HCT116 (cell line): ENCODE measurements around the gene EID2B. TPM values are rescaled to one million over a fixed set of nuclear protein-coding genes. Genes with fewer than 3 reads are reported as not detected.

ENCODE experiments used
- ATAC-seq: fragments of 200-7000 bp; cut with Tn5 transposase; 2 replicates; pipeline ENCODE4 v1.9.1; 2020; ENCODE audit warnings: mild to moderate bottlenecking, moderate library complexity
- BruUV-seq: library from RNA; stranded (reverse); fragments of 400-500 nt; replicated peaks from 2 replicates; lab custom pipeline; 2021; lab: Mats Ljungman, UMichigan
- CTCF ChIA-PET: fragments of 300-600 bp; sonication (Branson Sonifier 250); formaldehyde crosslinking; loops from one replicate; lab custom pipeline; 2021; ENCODE audit warnings: antibody characterized with exemption; lab: Charles Lee
- POLR2A ChIA-PET: fragments of 300-600, 350-600 bp; sonication (Branson Sonifier 250); formaldehyde crosslinking; loops from one replicate; lab custom pipeline; 2021; ENCODE audit warnings: antibody characterized with exemption; lab: Charles Lee
- RAD21 ChIA-PET, 2 experiments: fragments of 300-600 bp; sonication (Branson Sonifier 250); formaldehyde crosslinking; loops; one replicate each; lab custom pipeline; 2023; ENCODE audit warnings: low total read pairs in 2 of 2; ENCODE audit not compliant: uncharacterized antibody in 2 of 2, unreplicated experiment in 2 of 2, low non-redundant PET in 1 of 2; lab: Charles Lee
- DNase-seq: peaks from one replicate; pipeline ENCODE4 v3.0.0-alpha.2; 2010; ENCODE audit warnings: low read depth, low spot score
- H2AFZ ChIP-seq: fragments of 200-600 bp; shearing (Covaris generic), sonication (generic); 2 replicates; pipeline ENCODE4 v1.6.1; 2017; ENCODE audit warnings: low read depth, mixed run types, mixed read lengths, antibody characterized with exemption, low read length; ENCODE audit not compliant: poor library complexity, severe bottlenecking
- H3K27ac ChIP-seq: 2 replicates; pipeline ENCODE4 v1.5.1; 2012; ENCODE audit warnings: low read depth, low read length
- H3K27me3 ChIP-seq: fragments of 200-600 bp; sonication (generic); 2 replicates; pipeline ENCODE4 v1.6.1; 2016; ENCODE audit warnings: mixed run types, low read length, mixed read lengths; ENCODE audit not compliant: insufficient read depth
- H3K36me3 ChIP-seq, 2 experiments: fragments of 200-500 bp in 1 of 2; fragments of 200-600 bp in 1 of 2; sonication (Bioruptor generic) in 1 of 2; sonication (generic) in 1 of 2; 2 replicates each; pipeline versions ENCODE4 v1.5.1 to v1.6.1; 2014 to 2016; ENCODE audit warnings: low read length in 2 of 2, inconsistent platforms in 1 of 2, mixed read lengths in 1 of 2, mixed run types in 1 of 2; ENCODE audit not compliant: insufficient read depth in 2 of 2, control insufficient read depth in 1 of 2
- H3K4me1 ChIP-seq, 2 experiments: fragments of 200-600 bp in 1 of 2; sonication (generic) in 1 of 2; 2 replicates each; pipeline versions ENCODE4 v1.5.1 to v1.6.1; 2012 to 2017; ENCODE audit warnings: low read length in 2 of 2, inconsistent platforms in 1 of 2, mild to moderate bottlenecking in 1 of 2, mixed read lengths in 1 of 2, mixed run types in 1 of 2, moderate library complexity in 1 of 2; ENCODE audit not compliant: insufficient read depth in 2 of 2, control insufficient read depth in 1 of 2
- H3K4me2 ChIP-seq: fragments of 200-600 bp; sonication (generic); 2 replicates; pipeline ENCODE4 v1.6.1; 2017; ENCODE audit warnings: mixed run types, low read length, mixed read lengths
- H3K4me3 ChIP-seq, 2 experiments: fragments of 200-600 bp in 1 of 2; sonication (generic) in 1 of 2; replicated peaks in 1 of 2; 2 replicates each; pipeline ENCODE4 v1.5.1; 2011 to 2016; ENCODE audit warnings: low read length in 2 of 2, control low read depth in 1 of 2, low read depth in 1 of 2, mild to moderate bottlenecking in 1 of 2, mixed read lengths in 1 of 2, mixed run types in 1 of 2
- H3K79me2 ChIP-seq: fragments of 200-600 bp; sonication (generic); 2 replicates; pipeline ENCODE4 v1.6.1; 2017; ENCODE audit warnings: mild to moderate bottlenecking, mixed run types, low read length, moderate library complexity, mixed read lengths; ENCODE audit not compliant: insufficient read depth
- H3K9ac ChIP-seq: fragments of 200-600 bp; sonication (generic); 2 replicates; pipeline ENCODE4 v1.6.1; 2016; ENCODE audit warnings: low read length, mixed read lengths
- H3K9me2 ChIP-seq: fragments of 200-600 bp; sonication (generic), shearing (Covaris generic); 2 replicates; pipeline ENCODE4 v1.6.1; 2017; ENCODE audit warnings: mixed run types, mild to moderate bottlenecking, moderate library complexity; ENCODE audit not compliant: insufficient read depth
- H3K9me3 ChIP-seq, 2 experiments: fragments of 200-500 bp in 1 of 2; fragments of 200-600 bp in 1 of 2; sonication (Bioruptor generic) in 1 of 2; sonication (generic) in 1 of 2; 2 replicates each; pipeline ENCODE4 v1.6.1; 2014 to 2017; ENCODE audit warnings: low read length in 2 of 2, mixed read lengths in 2 of 2, inconsistent platforms in 1 of 2, low read depth in 1 of 2, mild to moderate bottlenecking in 1 of 2, mixed run types in 1 of 2, moderate library complexity in 1 of 2; ENCODE audit not compliant: control insufficient read depth in 1 of 2, insufficient read depth in 1 of 2
- H4K20me1 ChIP-seq: fragments of 200-600 bp; sonication (generic), shearing (Covaris generic); 2 replicates; pipeline ENCODE4 v1.6.1; 2017; ENCODE audit warnings: mixed run types, mild to moderate bottlenecking, moderate library complexity; ENCODE audit not compliant: insufficient read depth
- ATF3 ChIP-seq: IDR thresholded peaks from 2 replicates; pipeline ENCODE4 v1.6.1; 2012
- CBX3 ChIP-seq: IDR thresholded peaks from 2 replicates; pipeline ENCODE4 v1.6.1; 2012; ENCODE audit warnings: low read depth
- CEBPB ChIP-seq: IDR thresholded peaks from 2 replicates; pipeline ENCODE4 v1.6.1; 2012; ENCODE audit warnings: low read depth
- CTCF ChIP-seq, 3 experiments: fragments of 200-600 bp in 1 of 3; sonication (generic) in 1 of 3; IDR thresholded peaks in 2 of 3; conservative IDR thresholded peaks in 1 of 3; 2 replicates each; pipeline ENCODE4 v1.5.1; 2012 to 2017; ENCODE audit warnings: low read depth in 2 of 3, low read length in 2 of 3, antibody characterized with exemption in 1 of 3, borderline replicate concordance in 1 of 3, control low read depth in 1 of 3, mild to moderate bottlenecking in 1 of 3, mixed read lengths in 1 of 3, mixed run types in 1 of 3, moderate library complexity in 1 of 3; ENCODE audit not compliant: insufficient read depth in 1 of 3
- EGR1 ChIP-seq: IDR thresholded peaks from 2 replicates; pipeline ENCODE4 v1.6.1; 2012; ENCODE audit warnings: low read depth
- ELF1 ChIP-seq: IDR thresholded peaks from 2 replicates; pipeline ENCODE4 v1.6.1; 2012; ENCODE audit warnings: low read depth, borderline replicate concordance
- EZH2 ChIP-seq: fragments of 200-600 bp; sonication (generic); IDR thresholded peaks from 2 replicates; pipeline ENCODE4 v1.6.1; 2017; ENCODE audit warnings: antibody characterized with exemption, mixed run types
- EZH2phosphoT487 ChIP-seq: fragments of 200-600 bp; IDR thresholded peaks from 2 replicates; pipeline ENCODE4 v1.6.1; 2018; ENCODE audit warnings: antibody characterized with exemption, borderline replicate concordance
- FOSL1 ChIP-seq: IDR thresholded peaks from 2 replicates; pipeline ENCODE4 v1.6.1; 2012; ENCODE audit warnings: low read depth
- POLR2A ChIP-seq: IDR thresholded peaks from 2 replicates; pipeline ENCODE4 v1.7.0; 2011; ENCODE audit warnings: borderline replicate concordance; ENCODE audit not compliant: insufficient read depth, insufficient read length; ENCODE audit errors: extremely low read depth
- POLR2AphosphoS5 ChIP-seq: IDR thresholded peaks from 2 replicates; pipeline ENCODE4 v1.6.1; 2011; ENCODE audit warnings: mild to moderate bottlenecking, low read depth, low read length, moderate library complexity
- RAD21 ChIP-seq: IDR thresholded peaks from 2 replicates; pipeline ENCODE4 v1.6.1; 2012; ENCODE audit warnings: low read depth, mild to moderate bottlenecking
- REST ChIP-seq: IDR thresholded peaks from 2 replicates; pipeline ENCODE4 v1.6.1; 2012; ENCODE audit warnings: low read depth
- SIN3A ChIP-seq: IDR thresholded peaks from 2 replicates; pipeline ENCODE4 v1.6.1; 2012; ENCODE audit warnings: low read depth
- SP1 ChIP-seq: IDR thresholded peaks from 2 replicates; pipeline ENCODE4 v1.6.1; 2012; ENCODE audit warnings: low read depth
- TCF7L2 ChIP-seq: IDR thresholded peaks from 2 replicates; pipeline ENCODE4 v1.7.0; 2011; ENCODE audit warnings: borderline replicate concordance, inconsistent platforms; ENCODE audit not compliant: insufficient read depth, insufficient read length; ENCODE audit errors: extremely low read depth
- YY1 ChIP-seq: IDR thresholded peaks from 2 replicates; pipeline ENCODE4 v1.6.1; 2011; ENCODE audit warnings: low read length, low read depth, moderate library complexity, mild to moderate bottlenecking; ENCODE audit not compliant: insufficient replicate concordance; ENCODE audit errors: extremely low read depth
- ZBTB33 ChIP-seq: IDR thresholded peaks from 2 replicates; pipeline ENCODE4 v1.6.1; 2011; ENCODE audit warnings: mild to moderate bottlenecking, low read length, moderate library complexity; ENCODE audit not compliant: insufficient replicate concordance; ENCODE audit errors: extremely low read depth
- ZFX ChIP-seq: fragments of 450-650 bp; IDR thresholded peaks from 2 replicates; pipeline ENCODE4 v1.6.1; 2017
- intact Hi-C: fragments of 100-400 bp; cut with micrococcal nuclease; formaldehyde crosslinking; loops from 2 replicates; pipeline ENCODE4 v1.10.0; 2022
- total RNA-seq: library from RNA; stranded (reverse); gene quantifications from one replicate; pipeline ENCODE4 v1.2.1, GENCODE V29; 2021; ENCODE audit not compliant: unreplicated experiment
- TF ChIP-seq, protein P1 (sequence below): IDR thresholded peaks from 2 replicates; pipeline ENCODE4 v1.6.1; 2012

The EID2B gene
- total RNA-seq, 1 experiment from 2014 or later, result 1.2 TPM

- ChIA-PET POLR2A (interaction anchor here (1.5 kb wide), 1 partner anchor 14 kb away, joined by 7 read pairs; the partner anchor contains the start of gene EID2B), CTCF (interaction anchor here (1.6 kb wide), 1 partner anchor 16 kb away, joined by 5 read pairs; no protein-coding TSS in a partner anchor), RAD21 (no interaction called here)
- BruUV-seq, result no TSS peak
- no peak for TF ChIP-seq POLR2A
- TF ChIP-seq ATF3, result no peak
- no peak for TF ChIP-seq ZFX
- no peak for TF ChIP-seq EZH2
- TF ChIP-seq TCF7L2, result no peak
- TF ChIP-seq POLR2AphosphoS5, result no peak
- TF ChIP-seq YY1, result no peak
- no peak for TF ChIP-seq SP1
- no peak for TF ChIP-seq CTCF (IDR thresholded peaks at IDR 0.05 in 2 of 3, conservative IDR thresholded peaks at IDR 0.05 in 1 of 3; ENCODE audit: borderline replicate concordance in 1 of 3, insufficient read depth in 1 of 3, low read depth in 2 of 3, low read length in 2 of 3)
- TF ChIP-seq REST, result no peak
- no peak for TF ChIP-seq ZBTB33
- no peak for TF ChIP-seq RAD21
- TF ChIP-seq EGR1, result no peak
- no peak for TF ChIP-seq SIN3A
- no peak for TF ChIP-seq EZH2phosphoT487
- TF ChIP-seq ELF1, result no peak
- no peak for TF ChIP-seq FOSL1
- TF ChIP-seq, protein P1, sequence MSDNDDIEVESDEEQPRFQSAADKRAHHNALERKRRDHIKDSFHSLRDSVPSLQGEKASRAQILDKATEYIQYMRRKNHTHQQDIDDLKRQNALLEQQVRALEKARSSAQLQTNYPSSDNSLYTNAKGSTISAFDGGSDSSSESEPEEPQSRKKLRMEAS, result no peak
- no peak for TF ChIP-seq CBX3
- no peak for TF ChIP-seq CEBPB
- H4K20me1 ChIP-seq, result no peaks in the 10 kb centered on the region
- ATAC-seq, result no peak
- no peak overlapping the region for H3K4me2 ChIP-seq
- no peaks in the 10 kb centered on the region for H3K79me2 ChIP-seq
- no peaks in the 10 kb centered on the region for H3K36me3 ChIP-seq
- no peak for DNase-seq
- H3K27me3 ChIP-seq, result no peaks in the 10 kb centered on the region
- H2AFZ ChIP-seq, result no peak overlapping the region
- no peak overlapping the region for H3K4me3 ChIP-seq
- H3K4me1 ChIP-seq, result no peaks in the 10 kb centered on the region
- intact Hi-C loops, result no loop called here
- H3K9ac ChIP-seq, result no peak overlapping the region
- H3K9me3 ChIP-seq, result no peaks in the 10 kb centered on the region
- H3K27ac ChIP-seq, result no peak overlapping the region
- no peaks in the 10 kb centered on the region for H3K9me2 ChIP-seq
Measured at GRCh38 chr19:39518975-39519374, 13.7 kb downstream of the EID2B start.
